Measurements from ENCODE around the gene STK11IP.

GRCh38 chr2:219642465-219643083 lies 44.9 kb downstream of the STK11IP start:
- TF ChIP-seq CTCF (conservative IDR thresholded peaks at IDR 0.05; ENCODE audit: low read depth, low read length) (peak; percentile 99), EZH2 (IDR thresholded peaks at IDR 0.05; ENCODE audit: borderline replicate concordance, low read depth, low read length, poor library complexity, severe bottlenecking) (no peak)
